Cardiac muscle cell (in vitro differentiated cells and primary cell): ENCODE data around the gene FNDC3B. TPM values are rescaled to one million over a fixed set of nuclear protein-coding genes. Genes with fewer than 3 reads are reported as not detected.

Experiments
- DNase-seq, 2 donors: peaks; one replicate each; pipeline versions ENCODE4 v3.0.0 to v3.0.0-alpha.2; 2010 to 2017; ENCODE audit warnings: low read depth in 1 of 2, low spot score in 1 of 2
- H3K27ac ChIP-seq: fragments of 200-600 bp; sonication (generic); 2 replicates; pipeline ENCODE4 v1.5.1; 2016
- H3K27me3 ChIP-seq: fragments of 200-600 bp; sonication (generic); 2 replicates; pipeline ENCODE4 v1.6.0; 2016; ENCODE audit warnings: control low read depth
- H3K36me3 ChIP-seq: fragments of 200-600 bp; sonication (generic); 2 replicates; pipeline ENCODE4 v1.5.1; 2016; ENCODE audit warnings: control low read depth
- H3K4me1 ChIP-seq: fragments of 200-600 bp; sonication (generic); 2 replicates; pipeline ENCODE4 v1.8.1; 2017; ENCODE audit warnings: low read depth, mild to moderate bottlenecking, mixed run types
- H3K4me3 ChIP-seq: fragments of 200-600 bp; sonication (generic); 2 replicates; pipeline ENCODE4 v1.5.1; 2016; ENCODE audit warnings: mild to moderate bottlenecking
- H3K9me3 ChIP-seq: fragments of 200-600 bp; sonication (generic); 2 replicates; pipeline ENCODE4 v1.5.1; 2017; ENCODE audit warnings: low read depth, mild to moderate bottlenecking, control low read depth
- polyA plus RNA-seq: library from polyadenylated mRNA; unstranded; fragments of >200 nt; fragmentation: Nextera tagmentation; extraction: Ambion mirVana; gene quantifications from 2 replicates; pipeline ENCODE4 v1.2.1, GENCODE V29; 2016
- total RNA-seq: library from RNA; depleted of rRNA; stranded (reverse); fragments of >200 nt; gene quantifications from 2 replicates; pipeline ENCODE4 v1.2.3, GENCODE V29; 2016
- TF ChIP-seq, protein P1 (sequence below): IDR thresholded peaks from 2 replicates; pipeline ENCODE4 v1.5.1; 2012; ENCODE audit warnings: low read depth, mild to moderate bottlenecking, low read length

Gene FNDC3B
- total and polyA plus RNA-seq, 2 experiments from 2014 or later, result 55.2 to 62.3 TPM

DNA sequence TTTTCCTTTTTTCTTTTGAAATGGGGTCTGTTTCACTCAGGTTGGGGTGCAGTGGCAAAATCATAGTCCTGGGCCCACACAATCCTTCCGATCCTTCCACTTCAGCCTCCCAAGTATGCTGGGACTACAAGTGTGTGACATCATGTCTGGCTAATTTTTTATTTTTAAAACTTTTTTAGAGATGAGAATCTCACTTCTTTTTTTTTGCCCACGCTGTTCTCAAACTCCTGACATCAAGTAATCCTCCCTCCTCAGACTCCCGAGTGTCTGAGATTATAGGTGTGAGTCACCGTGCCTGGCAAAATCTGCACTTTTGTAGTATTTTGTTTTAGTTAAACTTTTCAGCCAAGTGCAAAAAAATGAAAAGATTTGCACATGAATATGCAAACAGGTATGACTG, 171.0 kb downstream of the FNDC3B start:
- TF ChIP-seq, protein P1, sequence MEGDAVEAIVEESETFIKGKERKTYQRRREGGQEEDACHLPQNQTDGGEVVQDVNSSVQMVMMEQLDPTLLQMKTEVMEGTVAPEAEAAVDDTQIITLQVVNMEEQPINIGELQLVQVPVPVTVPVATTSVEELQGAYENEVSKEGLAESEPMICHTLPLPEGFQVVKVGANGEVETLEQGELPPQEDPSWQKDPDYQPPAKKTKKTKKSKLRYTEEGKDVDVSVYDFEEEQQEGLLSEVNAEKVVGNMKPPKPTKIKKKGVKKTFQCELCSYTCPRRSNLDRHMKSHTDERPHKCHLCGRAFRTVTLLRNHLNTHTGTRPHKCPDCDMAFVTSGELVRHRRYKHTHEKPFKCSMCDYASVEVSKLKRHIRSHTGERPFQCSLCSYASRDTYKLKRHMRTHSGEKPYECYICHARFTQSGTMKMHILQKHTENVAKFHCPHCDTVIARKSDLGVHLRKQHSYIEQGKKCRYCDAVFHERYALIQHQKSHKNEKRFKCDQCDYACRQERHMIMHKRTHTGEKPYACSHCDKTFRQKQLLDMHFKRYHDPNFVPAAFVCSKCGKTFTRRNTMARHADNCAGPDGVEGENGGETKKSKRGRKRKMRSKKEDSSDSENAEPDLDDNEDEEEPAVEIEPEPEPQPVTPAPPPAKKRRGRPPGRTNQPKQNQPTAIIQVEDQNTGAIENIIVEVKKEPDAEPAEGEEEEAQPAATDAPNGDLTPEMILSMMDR, result no peak
- Histone ChIP-seq H3K9me3 (no peaks in the 10 kb centered on the region), H3K4me1 (peaks cover 13% of the 10 kb centered on the region), H3K27me3 (no peaks in the 10 kb centered on the region), H3K36me3 (no peaks in the 10 kb centered on the region), H3K27ac (no peak overlapping the region), H3K4me3 (no peak overlapping the region)
- peak in 1 of 2 donors; percentile 46 for DNase-seq

DNA sequence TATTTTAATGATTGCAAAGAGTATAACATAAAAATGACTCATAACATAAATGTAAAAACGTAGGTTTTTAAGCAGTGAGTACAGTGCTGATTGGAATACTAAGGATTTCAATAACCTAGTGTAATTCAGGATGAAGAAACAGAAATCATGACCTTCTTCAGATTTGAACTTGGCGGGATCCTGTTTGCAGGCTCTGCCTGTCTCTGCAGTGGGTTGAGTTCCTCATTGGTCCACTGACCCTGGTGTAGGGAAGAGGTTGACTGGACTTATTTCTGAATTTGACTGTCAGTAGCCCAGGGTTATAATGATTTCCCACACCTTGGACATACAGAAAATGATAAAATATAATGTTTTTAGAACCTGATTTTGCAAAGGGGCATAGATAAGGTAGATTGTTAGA, 171.7 kb downstream of the FNDC3B start:
- Histone ChIP-seq H3K36me3 (no peaks in the 10 kb centered on the region), H3K4me1 (peaks cover 13% of the 10 kb centered on the region), H3K27me3 (no peaks in the 10 kb centered on the region), H3K27ac (no peak overlapping the region), H3K9me3 (no peaks in the 10 kb centered on the region), H3K4me3 (no peak overlapping the region)
- TF ChIP-seq, protein P1, result no peak
- no peak for DNase-seq

DNA sequence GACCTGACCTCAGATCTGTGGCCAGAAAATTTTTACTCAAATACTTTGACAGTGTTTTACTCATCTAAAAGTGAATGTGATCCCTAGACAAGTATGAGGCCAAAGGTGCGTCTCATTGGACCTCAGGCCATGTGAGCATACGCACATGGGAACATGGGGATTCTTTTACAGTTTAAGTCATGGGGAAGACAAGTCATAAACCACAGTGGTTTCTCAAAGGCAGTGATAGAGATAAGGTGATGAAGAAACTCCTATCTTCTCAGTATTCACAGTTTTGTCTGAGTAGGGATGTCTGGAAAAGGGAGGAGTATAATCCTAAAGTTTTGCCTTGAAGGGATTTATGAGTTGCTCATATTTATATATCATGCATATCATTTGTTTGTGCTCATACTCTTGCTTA, 173.8 kb downstream of the FNDC3B start:
- peak in 1 of 2 donors; percentile 71 for DNase-seq
- Histone ChIP-seq H3K4me1 (peaks cover 13% of the 10 kb centered on the region), H3K27ac (no peak overlapping the region), H3K36me3 (no peaks in the 10 kb centered on the region), H3K27me3 (no peaks in the 10 kb centered on the region), H3K9me3 (no peaks in the 10 kb centered on the region), H3K4me3 (no peak overlapping the region)
- TF ChIP-seq, protein P1, result no peak

DNA sequence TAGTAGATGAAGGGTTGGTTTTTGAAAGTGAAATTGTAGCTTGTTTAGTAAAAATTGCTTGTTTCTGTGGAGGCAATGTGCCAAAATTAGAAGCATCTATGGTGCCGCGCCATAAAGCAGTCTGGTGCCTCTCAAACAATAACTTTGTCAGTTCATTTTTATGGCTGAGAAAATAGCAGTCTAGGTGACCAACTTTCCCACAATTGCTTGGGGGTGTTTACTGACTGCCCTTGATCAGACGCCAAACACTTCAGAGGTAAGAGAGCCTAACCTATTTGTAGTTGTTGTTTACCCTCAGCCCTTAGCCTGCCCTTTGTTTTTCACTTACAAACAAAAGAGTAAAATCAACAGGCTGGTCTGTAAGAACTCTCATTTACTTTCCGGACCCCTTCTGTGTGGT, 174.5 kb downstream of the FNDC3B start:
- TF ChIP-seq, protein P1, result no peak
- Histone ChIP-seq H3K9me3 (no peaks in the 10 kb centered on the region), H3K4me3 (no peak overlapping the region), H3K27me3 (no peaks in the 10 kb centered on the region), H3K4me1 (peaks cover 18% of the 10 kb centered on the region), H3K36me3 (no peaks in the 10 kb centered on the region), H3K27ac (peak overlapping the region; percentile 29)
- DNase-seq, result no peak

DNA sequence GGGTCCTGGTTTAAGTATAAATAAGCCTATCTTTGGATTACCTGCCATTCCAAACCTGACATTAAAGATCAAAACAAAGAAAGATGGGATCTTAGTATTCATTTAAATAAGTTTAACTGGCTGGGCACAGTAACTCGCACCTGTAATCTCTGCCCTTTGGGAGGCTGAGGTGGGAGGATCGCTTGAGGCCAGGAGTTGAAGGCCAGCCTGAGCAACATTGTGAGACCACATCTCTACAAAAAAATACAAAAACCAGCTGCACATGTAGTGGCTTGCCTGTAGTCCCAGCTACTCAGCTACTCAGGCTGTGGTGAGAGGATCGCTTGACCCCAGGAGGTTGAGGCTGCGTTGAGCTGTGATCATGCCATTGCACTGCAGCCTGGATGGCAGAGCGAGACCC, 176.9 kb downstream of the FNDC3B start:
- TF ChIP-seq, protein P1, result no peak

DNA sequence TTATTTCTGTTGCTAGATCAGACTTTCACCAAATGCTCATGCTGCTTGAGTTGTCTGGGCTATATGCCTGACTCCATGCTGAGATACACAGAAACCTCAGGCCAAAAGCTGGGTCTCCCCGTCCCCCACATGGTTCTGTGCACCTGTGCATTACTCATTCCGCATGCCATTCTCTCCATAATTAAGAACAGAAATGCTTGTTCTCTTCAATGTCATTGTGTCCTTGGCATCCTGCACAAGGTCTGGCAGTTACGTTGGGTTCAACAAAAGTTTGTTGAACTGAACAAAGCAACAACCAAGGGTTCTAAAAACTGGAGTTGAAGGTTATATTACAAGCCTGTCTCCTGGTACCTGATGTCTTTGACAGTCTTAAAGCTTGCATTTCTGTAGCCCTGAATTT, 177.5 kb downstream of the FNDC3B start:
- DNase-seq, result no peak
- TF ChIP-seq, protein P1, result no peak
- Histone ChIP-seq H3K4me1 (peaks cover 19% of the 10 kb centered on the region), H3K27ac (no peak overlapping the region), H3K4me3 (no peak overlapping the region), H3K36me3 (no peaks in the 10 kb centered on the region), H3K9me3 (no peaks in the 10 kb centered on the region), H3K27me3 (no peaks in the 10 kb centered on the region)

More for the DNA sequence above, 176.9 kb downstream of the FNDC3B start:
- Histone ChIP-seq H3K4me3 (no peak overlapping the region), H3K36me3 (no peaks in the 10 kb centered on the region), H3K9me3 (no peaks in the 10 kb centered on the region), H3K27ac (no peak overlapping the region), H3K27me3 (no peaks in the 10 kb centered on the region), H3K4me1 (peaks cover 19% of the 10 kb centered on the region)
- DNase-seq, result no peak
